ENCODE measurements around the gene AHSG.
"Not testable (repeated sequence)": the region's sequence is repeated elsewhere in the genome, so short reads cannot be mapped to it uniquely, and the experiment has no call there.

The AHSG gene, protein sequence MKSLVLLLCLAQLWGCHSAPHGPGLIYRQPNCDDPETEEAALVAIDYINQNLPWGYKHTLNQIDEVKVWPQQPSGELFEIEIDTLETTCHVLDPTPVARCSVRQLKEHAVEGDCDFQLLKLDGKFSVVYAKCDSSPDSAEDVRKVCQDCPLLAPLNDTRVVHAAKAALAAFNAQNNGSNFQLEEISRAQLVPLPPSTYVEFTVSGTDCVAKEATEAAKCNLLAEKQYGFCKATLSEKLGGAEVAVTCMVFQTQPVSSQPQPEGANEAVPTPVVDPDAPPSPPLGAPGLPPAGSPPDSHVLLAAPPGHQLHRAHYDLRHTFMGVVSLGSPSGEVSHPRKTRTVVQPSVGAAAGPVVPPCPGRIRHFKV

GRCh38 chr3:186612721-186613636 is at the start of gene AHSG:
AHSG (plus strand) TSS chr3:186613060; CDS start chr3:186613142, 82 bp downstream.
- no peak for DNase-seq (ENCODE audit: low read depth)

GRCh38 chr3:186564586-186564985 is 48.3 kb upstream of the AHSG start:
- no peak for DNase-seq (ENCODE audit: low read depth)

DNA sequence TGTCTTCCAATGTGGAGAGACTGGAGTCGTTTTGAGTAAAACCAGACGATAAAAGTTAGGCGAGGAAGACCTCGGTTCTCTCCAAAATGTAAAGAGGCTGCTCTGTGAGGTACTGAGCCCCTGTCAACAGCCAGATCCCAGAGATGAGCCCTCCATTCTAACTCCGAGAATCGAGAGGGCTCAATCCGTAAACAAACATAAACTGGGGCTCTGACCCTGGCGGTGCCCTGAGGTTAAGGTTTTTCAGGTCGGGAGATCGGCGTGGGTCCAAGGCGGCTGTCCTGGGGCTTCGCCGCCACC is 46.1 kb upstream of the AHSG start:
- no peak for DNase-seq (ENCODE audit: low read depth)

GRCh38 chr3:186567072-186567921 is 45.6 kb upstream of the AHSG start, which contains the start of gene TBCCD1:
TBCCD1 (minus strand) TSS chr3:186567339; CDS start chr3:186564329, 3,010 bp downstream.
- DNase-seq (ENCODE audit: low read depth), result peak; percentile 95

DNA sequence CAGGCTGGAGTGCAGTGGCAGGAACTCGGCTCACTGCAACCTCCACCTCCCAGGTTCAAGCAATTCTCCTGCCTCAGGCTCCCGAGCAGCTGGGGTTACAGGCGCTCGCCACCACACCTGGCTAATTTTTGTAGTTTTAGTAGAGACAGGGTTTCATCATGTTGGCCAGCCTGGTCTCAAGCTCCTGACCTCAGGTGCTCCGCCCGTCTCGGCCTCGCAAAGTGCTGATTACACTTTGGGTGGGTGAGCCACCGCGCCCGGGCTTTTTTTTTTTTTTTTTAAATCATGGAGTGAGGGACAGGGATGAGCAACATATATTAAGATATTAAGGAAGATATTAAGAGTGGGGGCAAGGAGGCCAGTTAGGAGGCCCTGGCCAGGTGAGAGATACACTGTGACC is 43.5 kb upstream of the AHSG start:
- DNase-seq (ENCODE audit: low read depth), result not testable (repeated sequence)

- no peak for DNase-seq (ENCODE audit: low read depth)
These were observed 43.1 kb upstream of the AHSG start for GRCh38 chr3:186569779-186570095.

GRCh38 chr3:186570096-186570940 is 42.5 kb upstream of the AHSG start, which contains the start of gene DNAJB11:
DNAJB11 (plus strand) TSS chr3:186570720; CDS start chr3:186570898, 178 bp downstream.
- peak; percentile 96 for DNase-seq (ENCODE audit: low read depth)

- no peak for DNase-seq (ENCODE audit: low read depth)
These were observed 41.8 kb upstream of the AHSG start for GRCh38 chr3:186570941-186571643.

DNA sequence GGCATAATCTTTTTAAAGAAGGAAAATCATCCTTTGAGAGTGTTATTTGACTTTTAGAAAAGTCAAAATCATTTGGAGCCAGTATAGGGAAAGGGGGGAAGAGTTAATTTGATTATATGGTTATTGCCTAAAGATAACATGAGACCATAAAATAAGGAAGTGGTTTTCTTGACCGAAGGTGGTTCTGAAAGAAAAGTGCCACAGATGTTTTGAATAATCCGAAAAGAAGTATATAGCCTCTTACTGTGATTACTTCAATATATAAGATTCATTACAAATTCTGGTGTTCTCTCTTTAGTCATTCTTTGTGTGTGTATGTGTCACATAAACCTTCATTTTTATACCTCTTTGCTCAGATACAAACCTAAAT is 41.2 kb upstream of the AHSG start:
- DNase-seq (ENCODE audit: low read depth), result no peak

- no peak for DNase-seq (ENCODE audit: low read depth)
These were observed 35.3 kb upstream of the AHSG start for GRCh38 chr3:186577521-186577920.

DNA sequence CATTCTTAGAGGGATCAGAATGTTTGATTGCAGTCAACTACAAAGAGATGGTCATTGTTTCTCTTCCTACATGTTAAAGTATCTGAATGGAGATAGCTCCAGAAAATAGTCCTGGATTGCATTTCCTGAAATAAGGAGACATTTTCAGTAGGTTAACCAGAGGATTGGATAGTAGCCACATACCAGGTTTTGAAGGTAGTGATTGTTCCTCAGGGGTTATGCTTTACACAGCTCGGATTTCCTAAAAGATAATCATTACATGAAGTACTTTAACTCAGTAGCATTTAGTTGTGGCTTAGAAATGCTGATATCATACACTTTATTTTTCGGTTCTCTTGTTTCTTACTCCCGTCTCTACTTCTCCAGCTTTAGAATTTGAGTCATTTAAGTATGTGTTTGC is 32.1 kb upstream of the AHSG start:
- DNase-seq (ENCODE audit: low read depth), result no peak

GRCh38 chr3:186582541-186582940 is 30.3 kb upstream of the AHSG start:
- no peak for DNase-seq (ENCODE audit: low read depth)

GRCh38 chr3:186583831-186584230 is 29.0 kb upstream of the AHSG start:
- no peak for DNase-seq (ENCODE audit: low read depth)

GRCh38 chr3:186586245-186586644 is 26.6 kb upstream of the AHSG start:
- DNase-seq (ENCODE audit: low read depth), result not testable (repeated sequence)

- DNase-seq (ENCODE audit: low read depth), result no peak
These were observed 25.7 kb upstream of the AHSG start for GRCh38 chr3:186587183-186587582.

GRCh38 chr3:186588632-186589031 is 24.2 kb upstream of the AHSG start:
- no peak for DNase-seq (ENCODE audit: low read depth)

DNA sequence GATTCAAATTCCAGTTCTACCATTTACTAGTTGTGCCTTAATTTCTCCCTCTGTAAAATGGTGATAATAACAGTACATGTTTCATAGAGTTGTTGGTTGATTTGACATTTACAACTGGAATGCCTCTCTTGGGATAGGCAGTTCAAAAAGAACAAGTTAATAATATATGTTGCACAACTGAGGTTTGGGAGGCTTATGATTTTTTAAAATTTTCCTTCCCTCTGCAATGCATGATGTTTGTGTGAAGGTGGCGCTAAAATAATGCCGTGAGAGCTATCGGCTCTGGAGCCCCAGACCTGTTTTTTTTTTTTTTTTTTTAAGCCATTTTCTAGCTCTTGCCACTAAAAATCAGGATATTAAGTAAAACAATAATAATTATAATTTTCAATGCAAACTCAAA is 23.7 kb upstream of the AHSG start:
- DNase-seq (ENCODE audit: low read depth), result no peak

DNA sequence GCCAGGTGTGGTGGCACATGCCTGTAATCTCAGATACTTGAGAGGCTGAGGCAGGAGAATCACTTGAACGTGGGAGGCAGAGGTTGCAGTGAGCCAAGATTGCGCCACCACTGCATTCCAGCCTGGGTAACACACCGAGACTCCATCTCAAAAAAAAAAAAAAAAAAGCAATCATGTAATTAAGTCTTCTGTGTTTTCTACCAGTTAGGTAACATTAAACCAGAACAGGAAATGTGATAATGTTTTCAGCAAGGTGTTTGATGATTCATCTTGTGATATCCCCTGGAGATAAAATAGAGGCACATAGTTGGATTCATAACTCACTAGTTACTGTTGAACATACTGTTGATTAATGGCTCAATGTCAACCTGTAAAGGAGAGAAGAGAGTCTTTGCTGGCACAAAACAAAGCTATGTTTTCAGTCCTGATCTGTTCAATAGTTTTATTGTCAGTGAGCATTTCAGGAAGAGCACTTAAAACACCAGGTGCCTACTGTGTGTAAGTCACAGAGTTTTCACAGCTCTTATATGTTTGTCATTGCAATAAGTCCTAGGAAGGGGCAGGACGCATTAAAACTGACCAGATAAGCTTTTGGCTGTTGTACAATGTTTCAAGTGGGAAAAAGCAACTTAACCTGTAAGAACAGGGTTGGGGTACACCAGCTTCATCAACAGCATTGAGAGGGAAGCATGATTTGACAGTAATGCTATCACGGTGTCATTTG is 22.8 kb upstream of the AHSG start:
- no peak for DNase-seq (ENCODE audit: low read depth)

GRCh38 chr3:186590580-186591295 is 22.1 kb upstream of the AHSG start:
- no peak for DNase-seq (ENCODE audit: low read depth)

Data from activated T-helper 1 cell treated with Interleukin-2 at 50 U/mL for 16 hours (primary cell).